Esophagus (tissue), 2 donors: ENCODE data around the gene MTHFD2. TPM values are rescaled to one million over a fixed set of nuclear protein-coding genes. Genes with fewer than 3 reads are reported as not detected.
"Not testable (repeated sequence)": the region's sequence is repeated elsewhere in the genome, so short reads cannot be mapped to it uniquely, and the experiment has no call there.

ENCODE experiments used
- H3K27ac ChIP-seq, 2 donors: one replicate each; pipeline ENCODE4 v1.5.1; 2013; ENCODE audit warnings: low read depth in 2 of 2, mild to moderate bottlenecking in 2 of 2, inconsistent platforms in 1 of 2, low read length in 1 of 2, moderate library complexity in 1 of 2
- H3K27me3 ChIP-seq, 2 donors: one replicate each; pipeline ENCODE4 v1.6.1; 2013; ENCODE audit warnings: low read length in 2 of 2, control low read depth in 1 of 2, mild to moderate bottlenecking in 1 of 2; ENCODE audit not compliant: insufficient read depth in 2 of 2, control insufficient read depth in 1 of 2
- H3K36me3 ChIP-seq, 2 donors: one replicate each; pipeline ENCODE4 v1.6.1; 2013; ENCODE audit warnings: low read length in 1 of 2; ENCODE audit not compliant: control insufficient read depth in 2 of 2, insufficient read depth in 2 of 2
- H3K4me1 ChIP-seq, 2 donors: one replicate each; pipeline ENCODE4 v1.6.1; 2013; ENCODE audit warnings: low read length in 1 of 2; ENCODE audit not compliant: control insufficient read depth in 2 of 2, insufficient read depth in 2 of 2
- H3K4me3 ChIP-seq, 2 donors: one replicate each; pipeline ENCODE4 v1.5.1; 2013; ENCODE audit warnings: low read length in 2 of 2, mild to moderate bottlenecking in 2 of 2, low read depth in 1 of 2, moderate library complexity in 1 of 2
- H3K9me3 ChIP-seq, 2 donors: one replicate each; pipeline ENCODE4 v1.6.1; 2013; ENCODE audit warnings: mild to moderate bottlenecking in 2 of 2, low read depth in 1 of 2, low read length in 1 of 2, moderate library complexity in 1 of 2; ENCODE audit not compliant: control insufficient read depth in 2 of 2, insufficient read depth in 1 of 2
- WGBS, 2 donors: extraction: QIAGEN DNeasy Blood & Tissue Kit; methylation state at CpG; one replicate each; pipeline ENCODE4 v1.1.7; 2013; 5-methylcytosine and 5-hydroxymethylcytosine counted together
- polyA plus RNA-seq, 2 donors: library from polyadenylated mRNA; stranded (reverse); fragments of 200-250 nt; gene quantifications; one replicate each; pipeline ENCODE4 v1.2.3, GENCODE V29; 2013
- donor health status: healthy with polysubstance abuse.
- donor health status: Bipolar disorder and iron deficiency.

The MTHFD2 gene
- polyA plus RNA-seq, 2 donors = 11.1 to 35.4 TPM

- H3K4me3 ChIP-seq = peak overlapping the region; percentile 74 to 79
- no peaks in the 10 kb centered on the region for H3K27me3 ChIP-seq
- H3K36me3 ChIP-seq = no peaks in the 10 kb centered on the region
- H3K27ac ChIP-seq = peak overlapping the region in 1 of 2 donors; percentile 95
- H3K9me3 ChIP-seq = no peaks in the 10 kb centered on the region
- H3K4me1 ChIP-seq = peaks cover 0 to 7% of the 10 kb centered on the region in 2 donors
Measured at GRCh38 chr2:74177696-74178095, 20.7 kb upstream of the MTHFD2 start.

GRCh38 chr2:74178211-74179062 is 20.0 kb upstream of the MTHFD2 start, which contains the start of gene MOB1A:
Gene MOB1A, minus strand, starts transcription at chr2:74178879. Its CDS starts 205 bp downstream, at chr2:74178674.
- Histone ChIP-seq H3K4me1 (peaks cover 0 to 7% of the 10 kb centered on the region in 2 donors), H3K9me3 (no peaks in the 10 kb centered on the region), H3K27ac (peak within 1 kb of the TSS; percentile 95), H3K4me3 (peak within 1 kb of the TSS; percentile 74 to 79), H3K36me3 (no peaks in the 10 kb centered on the region), H3K27me3 (no peaks in the 10 kb centered on the region)
- 0 to 1% methylated on average over 83 to 84 of the region's 84 CpGs for WGBS, 2 donors

- Histone ChIP-seq H3K36me3 (no peaks in the 10 kb centered on the region), H3K4me3 (peak overlapping the region; percentile 74 to 79)
- WGBS, 2 donors = 47 to 50% methylated on average over 24 to 25 of the region's 25 CpGs
Measured at GRCh38 chr2:74179063-74179865, 19.2 kb upstream of the MTHFD2 start.

GRCh38 chr2:74181739-74182138 is 16.7 kb upstream of the MTHFD2 start:
- Histone ChIP-seq H3K9me3 (no peaks in the 10 kb centered on the region), H3K27ac (no peak overlapping the region), H3K4me3 (no peak overlapping the region), H3K36me3 (no peaks in the 10 kb centered on the region), H3K4me1 (peaks cover 0 to 5% of the 10 kb centered on the region in 2 donors), H3K27me3 (no peaks in the 10 kb centered on the region)
- WGBS, 2 donors = 47 to 61% methylated on average over 7 of the region's 7 CpGs

More at GRCh38 chr2:74179063-74179865, 19.2 kb upstream of the MTHFD2 start:
- Histone ChIP-seq H3K4me1 (peaks cover 0 to 7% of the 10 kb centered on the region in 2 donors), H3K27ac (peak overlapping the region; percentile 53 to 95), H3K9me3 (no peaks in the 10 kb centered on the region), H3K27me3 (no peaks in the 10 kb centered on the region)

- H3K4me1 ChIP-seq = peaks cover 0 to 5% of the 10 kb centered on the region in 2 donors
- WGBS, 2 donors = 85 to 87% methylated on average over 2 of the region's 2 CpGs
- no peaks in the 10 kb centered on the region for H3K27me3 ChIP-seq
- no peak overlapping the region for H3K4me3 ChIP-seq
- H3K36me3 ChIP-seq = no peaks in the 10 kb centered on the region
- H3K9me3 ChIP-seq = no peaks in the 10 kb centered on the region
- no peak overlapping the region for H3K27ac ChIP-seq
Measured at GRCh38 chr2:74183878-74184277, 14.5 kb upstream of the MTHFD2 start.

GRCh38 chr2:74186038-74186437 is 12.4 kb upstream of the MTHFD2 start:
- Histone ChIP-seq H3K9me3 (no peaks in the 10 kb centered on the region), H3K27me3 (no peaks in the 10 kb centered on the region), H3K36me3 (no peaks in the 10 kb centered on the region), H3K4me1 (peaks cover 0 to 3% of the 10 kb centered on the region in 2 donors), H3K27ac (no peak overlapping the region), H3K4me3 (no peak overlapping the region)
- 77% methylated on average over 9 of the region's 9 CpGs for WGBS, 2 donors

GRCh38 chr2:74186706-74187105 is 11.7 kb upstream of the MTHFD2 start:
- not testable (repeated sequence) for H3K27me3 ChIP-seq, H3K9me3 ChIP-seq, H3K4me3 ChIP-seq, H3K36me3 ChIP-seq, H3K27ac ChIP-seq, H3K4me1 ChIP-seq
- 96% methylated on average over 15 of the region's 15 CpGs for WGBS, 2 donors

GRCh38 chr2:74188018-74188601 is 10.3 kb upstream of the MTHFD2 start:
- no peaks in the 10 kb centered on the region for H3K9me3 ChIP-seq
- no peaks in the 10 kb centered on the region for H3K27me3 ChIP-seq
- 45 to 72% methylated on average over 5 to 6 of the region's 6 CpGs for WGBS, 2 donors
- H3K4me3 ChIP-seq = no peak overlapping the region
- H3K27ac ChIP-seq = peak overlapping the region; percentile 17 to 71
- peaks cover 0 to 3% of the 10 kb centered on the region in 2 donors for H3K4me1 ChIP-seq
- no peaks in the 10 kb centered on the region for H3K36me3 ChIP-seq

- Histone ChIP-seq H3K27me3 (no peaks in the 10 kb centered on the region), H3K36me3 (no peaks in the 10 kb centered on the region), H3K4me3 (no peak overlapping the region), H3K9me3 (no peaks in the 10 kb centered on the region), H3K27ac (no peak overlapping the region), H3K4me1 (peaks cover 0 to 3% of the 10 kb centered on the region in 2 donors)
- WGBS, 2 donors = 75 to 84% methylated on average over 3 of the region's 3 CpGs
Measured at GRCh38 chr2:74188696-74189095, 9.7 kb upstream of the MTHFD2 start.
